Fibroblast of skin of left biceps (primary cell): ENCODE data around the gene KRTAP10-1.

Experiments
- DNase-seq, 2 experiments: peaks; one replicate each; pipeline ENCODE4 v3.0.0-alpha.2; 2013; ENCODE audit warnings: low read depth in 2 of 2

KRTAP10-1 gene

DNA sequence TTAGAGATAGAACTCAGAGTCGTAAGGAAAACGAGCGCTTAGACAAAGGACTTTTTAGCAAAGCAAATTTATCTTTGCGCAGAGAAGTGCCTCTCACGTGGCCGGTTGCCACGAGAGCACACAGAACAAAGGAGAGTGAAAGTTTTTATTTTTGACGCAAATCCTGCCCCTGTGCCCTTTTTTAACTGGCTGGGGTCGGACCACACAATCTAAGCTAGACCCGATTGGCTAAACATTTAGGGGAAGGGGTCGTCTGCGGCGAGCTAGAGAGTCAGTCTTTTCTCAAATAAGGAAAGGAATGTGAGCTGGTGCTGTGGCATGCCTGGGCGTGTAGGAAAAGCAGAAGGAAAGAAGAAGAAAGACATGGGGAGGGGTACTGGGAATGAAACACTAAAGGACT, 8.9 kb upstream of the KRTAP10-1 start:
- DNase-seq = no peak

DNA sequence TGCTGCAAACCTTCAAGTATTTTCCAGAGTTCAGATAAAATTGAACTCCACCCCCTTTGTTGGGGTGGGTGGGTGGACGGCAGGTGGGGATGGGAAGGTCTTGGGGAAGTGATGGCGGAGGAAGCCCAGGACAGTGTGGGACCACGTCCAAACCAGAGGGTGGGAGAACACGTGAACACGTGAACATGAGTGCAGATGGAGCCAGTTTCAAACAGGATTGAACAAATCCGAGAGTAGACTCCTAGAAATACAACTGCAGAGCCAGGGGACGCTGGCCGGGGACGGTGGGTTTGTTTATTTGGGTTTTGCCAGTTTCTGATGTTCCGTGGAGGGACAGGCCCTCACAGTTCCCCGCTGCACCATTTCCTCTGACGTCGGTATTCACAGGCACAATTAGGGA, 8.4 kb upstream of the KRTAP10-1 start:
- DNase-seq = no peak

DNA sequence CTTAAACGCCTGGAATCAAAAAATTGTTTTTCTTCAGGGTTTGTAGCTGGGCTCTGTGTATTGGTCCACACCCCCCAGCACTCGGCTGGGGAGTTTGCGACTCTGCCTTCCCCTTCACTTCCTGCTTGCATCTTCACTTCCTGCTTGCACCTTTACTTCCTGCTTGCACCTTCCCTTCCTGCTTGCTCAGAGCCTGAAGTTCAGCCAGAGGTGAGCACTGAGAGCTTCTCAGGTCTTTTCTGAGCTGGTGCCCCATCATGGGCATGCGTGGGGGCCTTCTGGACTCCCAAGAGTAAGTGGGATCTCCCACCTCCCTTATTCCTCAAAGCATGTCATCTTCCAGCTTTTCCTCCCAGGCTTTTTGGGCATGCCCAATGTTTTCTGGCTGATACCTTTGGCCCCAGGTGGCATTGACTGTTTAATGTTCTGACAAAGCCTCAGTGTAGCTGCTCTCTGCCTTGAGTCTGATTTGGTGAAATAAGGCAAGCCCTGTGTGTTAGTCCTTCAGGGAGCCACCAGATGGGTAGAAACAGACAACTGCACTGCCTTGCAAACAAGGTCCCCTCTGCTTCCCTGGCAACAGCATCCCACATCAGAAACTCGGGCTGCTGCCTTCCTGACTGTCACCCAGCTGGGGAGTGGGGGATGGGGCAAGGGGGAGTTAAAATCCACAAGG, 7.8 kb upstream of the KRTAP10-1 start:
- no peak for DNase-seq

GRCh38 chr21:44544566-44544965, 4.6 kb upstream of the KRTAP10-1 start:
- DNase-seq = no peak

- DNase-seq = no peak
These were observed 2.7 kb upstream of the KRTAP10-1 start for GRCh38 chr21:44542716-44543115.

GRCh38 chr21:44540741-44541288, 820 bp upstream of the KRTAP10-1 start:
- DNase-seq = no peak

- no peak for DNase-seq
These were observed 949 bp downstream of the KRTAP10-1 start for GRCh38 chr21:44539046-44539445.

- no peak for DNase-seq
These were observed 1.8 kb downstream of the KRTAP10-1 start for GRCh38 chr21:44537930-44538911.

DNA sequence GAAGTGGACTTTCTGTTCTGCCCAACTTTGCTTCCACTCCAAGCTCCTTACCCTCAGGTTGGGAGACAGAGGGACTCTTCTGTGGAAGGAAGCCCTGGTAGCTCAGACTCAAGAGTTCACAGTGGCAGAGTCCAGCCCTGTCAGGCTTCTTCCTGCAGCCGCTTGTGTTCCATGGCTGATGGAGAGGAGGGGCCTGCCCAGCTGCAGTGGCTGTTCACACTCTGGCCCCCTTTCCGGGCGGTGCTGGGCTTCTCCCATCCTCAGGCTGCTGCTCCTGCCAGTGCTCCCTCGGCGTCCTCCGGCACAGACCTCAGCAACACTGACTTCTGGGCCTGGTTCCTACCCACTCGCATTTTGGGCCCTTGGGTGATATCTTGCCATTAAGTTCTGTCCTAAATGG, 4.0 kb downstream of the KRTAP10-1 start:
- DNase-seq = no peak

DNA sequence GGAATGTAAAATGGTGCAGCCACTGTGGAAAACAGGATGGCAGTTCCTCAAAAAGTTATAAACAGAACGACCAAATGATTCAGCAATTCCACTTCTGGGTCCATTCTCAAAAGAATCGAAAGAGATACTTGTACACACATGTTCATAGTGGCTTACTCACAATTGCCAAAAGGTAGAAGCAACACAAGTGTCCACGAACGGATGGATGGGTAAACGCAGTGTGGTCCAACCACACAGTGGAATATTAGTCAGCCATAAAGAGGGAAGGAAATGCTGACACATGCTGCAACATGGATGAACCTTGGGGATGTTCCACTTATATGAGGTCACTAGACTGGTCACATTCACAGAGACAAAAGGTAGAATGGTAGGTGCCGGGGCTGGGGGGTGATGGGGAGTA, 5.3 kb downstream of the KRTAP10-1 start:
- no peak for DNase-seq

DNA sequence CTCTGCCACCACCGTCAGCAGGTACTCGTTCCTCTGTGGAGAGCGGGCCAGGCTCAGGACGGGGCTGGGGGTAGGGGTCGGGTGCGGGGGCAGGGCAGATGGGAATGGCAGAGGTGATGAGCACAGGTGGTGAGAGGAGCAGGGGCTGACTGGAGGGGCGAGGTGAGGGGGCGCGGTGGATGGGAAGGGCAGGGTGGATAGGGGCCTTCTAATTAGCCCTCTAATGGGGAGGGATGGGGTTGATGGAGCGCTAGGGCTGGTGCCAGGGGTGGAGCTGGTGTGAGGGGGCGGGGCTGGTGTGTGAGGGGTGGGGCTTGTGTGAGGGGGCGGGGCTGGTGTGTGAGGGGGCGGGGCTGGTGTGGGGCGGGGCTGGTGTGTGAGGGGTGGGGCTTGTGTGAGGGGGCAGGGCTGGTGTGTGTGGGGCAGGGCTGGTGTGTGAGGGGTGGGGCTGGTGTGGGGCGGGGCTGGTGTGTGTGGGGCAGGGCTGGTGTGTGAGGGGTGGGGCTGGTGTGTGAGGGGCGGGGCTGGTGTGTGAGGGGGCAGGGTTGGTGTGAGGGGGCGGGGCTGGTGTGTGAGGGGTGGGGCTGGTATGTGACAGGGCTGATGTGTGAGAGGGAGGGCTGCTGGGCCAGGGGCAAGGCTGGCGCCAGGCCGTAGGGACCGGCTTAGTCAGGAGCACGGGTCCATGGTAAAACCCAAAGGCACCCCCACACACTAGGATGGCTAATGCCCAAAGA, 5.9 kb downstream of the KRTAP10-1 start:
- no peak for DNase-seq

- DNase-seq = no peak
These were observed 6.7 kb downstream of the KRTAP10-1 start for GRCh38 chr21:44533121-44533890.

DNA sequence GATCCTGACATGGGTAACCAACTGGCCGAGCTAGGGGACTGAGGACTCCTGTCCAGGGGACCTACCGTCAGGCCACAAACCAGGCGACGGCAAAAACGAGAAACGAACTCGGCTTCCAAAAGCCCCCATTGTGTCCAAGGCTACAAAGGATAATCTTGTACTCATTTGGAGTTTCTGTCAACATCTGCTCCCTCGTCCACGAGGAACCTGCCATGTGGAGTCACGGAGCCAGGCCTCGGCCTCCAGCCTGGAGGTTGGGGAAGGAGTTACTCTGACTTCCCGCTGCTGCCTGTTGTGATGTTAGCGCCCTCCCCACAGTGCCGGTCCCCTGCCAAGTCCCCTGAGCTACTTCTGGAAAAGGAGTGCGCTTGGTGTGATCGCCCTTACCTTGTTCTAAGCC, 7.3 kb downstream of the KRTAP10-1 start:
- DNase-seq = no peak

- DNase-seq = no peak
These were observed 8.1 kb downstream of the KRTAP10-1 start for GRCh38 chr21:44531606-44532564.

- DNase-seq = no peak
These were observed 8.9 kb downstream of the KRTAP10-1 start for GRCh38 chr21:44530903-44531605.

DNA sequence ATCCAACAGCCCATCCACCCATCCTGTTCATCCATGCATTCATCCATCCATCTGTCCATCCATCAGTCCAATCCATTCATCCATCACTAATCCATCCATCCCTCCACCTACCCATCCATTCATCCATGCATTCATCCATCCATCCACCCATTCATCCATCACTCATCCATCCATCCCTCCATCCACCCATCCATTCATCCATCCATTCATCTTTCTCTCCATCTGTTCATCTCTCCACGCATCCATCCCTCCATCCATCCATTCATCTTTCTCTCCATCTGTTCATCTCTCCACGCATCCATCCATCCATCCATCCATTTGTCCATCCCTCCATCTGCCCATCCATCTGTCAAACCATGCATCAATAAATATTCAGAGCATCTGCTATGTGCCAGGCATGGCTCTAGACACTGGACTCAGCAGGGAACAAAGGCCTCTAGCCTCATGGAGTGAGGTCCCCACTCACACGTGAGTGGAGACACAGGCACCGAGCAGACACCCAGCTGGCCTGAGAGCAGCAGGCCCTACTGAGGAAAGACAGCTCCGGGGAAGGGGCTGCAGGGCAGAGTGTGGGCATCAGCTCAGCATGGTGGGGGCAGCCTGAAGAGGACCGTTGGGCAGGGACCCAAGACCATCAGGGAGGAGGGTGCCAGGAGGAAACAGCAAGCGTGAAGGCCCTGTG, 9.6 kb downstream of the KRTAP10-1 start:
- no peak for DNase-seq

- DNase-seq = no peak
These were observed 10.4 kb downstream of the KRTAP10-1 start for GRCh38 chr21:44529503-44530125.

- no peak for DNase-seq
These were observed 11.0 kb downstream of the KRTAP10-1 start for GRCh38 chr21:44529011-44529421.
